ENCODE results near the gene SDK2. TPM values are rescaled to one million over a fixed set of nuclear protein-coding genes. Genes with fewer than 3 reads are reported as not detected.
A peak's percentile ranks its signal among the peaks of the same experiment; 100 is the strongest.

SDK2 gene
- total RNA-seq, 1 experiment from 2014 or later, result 0.46 TPM

GRCh38 chr17:73609758-73610157 lies 34.5 kb downstream of the SDK2 start:
- DNase-seq (ENCODE audit: low spot score), result no peak

GRCh38 chr17:73609060-73609459 lies 35.2 kb downstream of the SDK2 start:
- DNase-seq (ENCODE audit: low spot score), result no peak

GRCh38 chr17:73605444-73605843 lies 38.8 kb downstream of the SDK2 start:
- DNase-seq (ENCODE audit: low spot score), result no peak

GRCh38 chr17:73604476-73604875 lies 39.8 kb downstream of the SDK2 start:
- no peak for DNase-seq (ENCODE audit: low spot score)

GRCh38 chr17:73603971-73604370 lies 40.3 kb downstream of the SDK2 start:
- DNase-seq (ENCODE audit: low spot score), result no peak

- DNase-seq (ENCODE audit: low spot score), result no peak
Measured at GRCh38 chr17:73600103-73600871, 44.0 kb downstream of the SDK2 start.

- no peak for DNase-seq (ENCODE audit: low spot score)
Measured at GRCh38 chr17:73599599-73599998, 44.6 kb downstream of the SDK2 start.

- no peak for DNase-seq (ENCODE audit: low spot score)
Measured at GRCh38 chr17:73598212-73598611, 46.0 kb downstream of the SDK2 start.

- no peak for DNase-seq (ENCODE audit: low spot score)
Measured at GRCh38 chr17:73595931-73596330, 48.3 kb downstream of the SDK2 start.

- peak; percentile 38 for DNase-seq (ENCODE audit: low spot score)
Measured at GRCh38 chr17:73595479-73595878, 48.8 kb downstream of the SDK2 start.

GRCh38 chr17:73595068-73595467 lies 49.2 kb downstream of the SDK2 start:
- DNase-seq (ENCODE audit: low spot score), result no peak

GRCh38 chr17:73594598-73594997 lies 49.6 kb downstream of the SDK2 start:
- DNase-seq (ENCODE audit: low spot score), result no peak

GRCh38 chr17:73594025-73594424 lies 50.2 kb downstream of the SDK2 start:
- DNase-seq (ENCODE audit: low spot score), result no peak

- DNase-seq (ENCODE audit: low spot score), result no peak
Measured at GRCh38 chr17:73593249-73593965, 50.8 kb downstream of the SDK2 start.

GRCh38 chr17:73592501-73592961 lies 51.7 kb downstream of the SDK2 start:
- DNase-seq (ENCODE audit: low spot score), result no peak

- DNase-seq (ENCODE audit: low spot score), result no peak
Measured at GRCh38 chr17:73592079-73592415, 52.2 kb downstream of the SDK2 start.

- DNase-seq (ENCODE audit: low spot score), result no peak
Measured at GRCh38 chr17:73591296-73592078, 52.8 kb downstream of the SDK2 start.

- no peak for DNase-seq (ENCODE audit: low spot score)
Measured at GRCh38 chr17:73589363-73589980, 54.8 kb downstream of the SDK2 start.

GRCh38 chr17:73588891-73589290 lies 55.4 kb downstream of the SDK2 start:
- no peak for DNase-seq (ENCODE audit: low spot score)

GRCh38 chr17:73588301-73588846 lies 55.9 kb downstream of the SDK2 start:
- no peak for DNase-seq (ENCODE audit: low spot score)

GRCh38 chr17:73586921-73587602 lies 57.2 kb downstream of the SDK2 start:
- no peak for DNase-seq (ENCODE audit: low spot score)

Measured in H4 (cell line).